GM21529 (cell line): ENCODE results near the gene PLPP3.

Experiments
- ATAC-seq: cut with Tn5 transposase; IDR thresholded peaks from one replicate; pipeline ENCODE4 v1.9.1; 2021; ENCODE audit not compliant: unreplicated experiment

Gene PLPP3

DNA sequence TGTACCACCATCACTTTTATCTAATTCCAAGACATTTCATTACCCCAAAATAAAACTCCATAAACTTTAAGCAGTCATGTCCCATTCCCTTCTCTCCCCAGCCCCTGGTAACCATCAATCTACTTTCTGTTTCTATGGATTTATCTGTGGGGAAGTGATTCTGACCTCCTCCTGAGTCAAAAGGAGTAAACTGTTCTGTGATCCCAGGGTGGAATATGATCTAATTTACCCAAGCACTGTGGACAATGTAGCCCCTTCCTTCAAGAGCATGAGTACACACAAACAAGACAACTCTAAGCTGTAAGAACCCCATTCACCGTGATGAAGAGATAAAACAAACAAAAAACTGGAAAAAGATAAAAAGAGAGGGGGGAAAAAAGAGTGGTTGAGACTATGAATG, 77.9 kb downstream of the PLPP3 start:
- no peak for ATAC-seq

DNA sequence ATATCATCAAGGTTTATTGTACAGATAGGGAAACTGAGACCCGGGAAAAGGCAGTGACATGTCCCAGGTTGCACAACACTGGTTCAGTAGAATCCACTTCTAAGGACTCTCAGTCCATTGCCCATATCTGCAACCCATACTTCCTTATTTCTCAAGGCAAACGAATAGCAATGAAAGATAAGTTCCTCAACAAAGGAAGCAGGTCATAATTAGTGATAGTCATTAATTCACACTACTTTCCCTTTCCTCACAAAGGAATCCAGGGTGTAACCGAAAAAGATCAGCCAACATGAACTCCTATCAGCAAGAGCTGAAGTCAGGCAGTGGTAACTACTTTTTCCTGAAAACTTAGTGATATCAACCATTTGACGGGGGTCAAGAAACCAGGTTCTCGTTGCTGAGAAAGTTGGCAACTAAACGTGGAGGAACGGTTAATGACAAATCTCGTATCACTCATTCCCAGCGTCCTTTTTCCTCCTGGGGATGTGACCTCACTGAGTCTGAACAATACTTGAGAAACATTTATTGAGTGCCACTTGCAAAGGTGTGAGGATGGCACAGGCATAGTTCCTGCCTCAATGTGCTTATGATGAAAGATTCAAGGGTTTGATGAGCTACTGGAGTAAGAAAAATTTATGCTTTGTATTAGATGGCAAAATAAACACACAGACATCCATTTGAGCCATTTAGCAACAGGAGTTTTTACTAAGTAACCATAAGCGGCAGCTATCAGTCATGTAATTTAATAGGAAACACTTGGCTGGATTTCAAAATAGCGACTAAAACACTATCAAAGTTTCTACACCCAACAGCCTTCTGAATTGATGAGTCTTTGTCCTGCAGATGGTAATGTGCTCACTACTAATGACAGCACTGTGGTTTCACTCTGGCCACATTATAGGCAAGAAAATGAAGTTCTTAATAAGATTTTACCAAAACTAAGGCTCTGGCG, 82.3 kb downstream of the PLPP3 start:
- ATAC-seq = no peak

DNA sequence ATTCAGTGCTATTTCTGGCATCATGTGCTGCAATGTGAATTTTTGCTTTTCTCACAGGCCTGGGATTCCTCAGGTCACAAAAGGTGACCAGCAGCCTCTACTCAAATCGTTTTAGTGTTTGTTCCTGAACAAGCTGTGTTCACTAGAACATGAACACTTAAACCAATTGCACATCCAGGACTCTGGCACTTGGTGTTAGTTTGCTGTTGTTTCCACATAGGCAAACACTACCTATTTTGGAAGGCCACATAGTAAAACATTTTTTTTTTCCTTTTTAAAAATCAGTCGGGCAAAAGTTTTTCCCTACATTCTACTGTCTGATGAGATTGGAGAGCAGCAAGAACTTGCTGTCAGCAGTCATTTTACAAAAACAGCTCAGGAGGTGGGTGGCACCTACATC, 83.2 kb downstream of the PLPP3 start:
- no peak for ATAC-seq

DNA sequence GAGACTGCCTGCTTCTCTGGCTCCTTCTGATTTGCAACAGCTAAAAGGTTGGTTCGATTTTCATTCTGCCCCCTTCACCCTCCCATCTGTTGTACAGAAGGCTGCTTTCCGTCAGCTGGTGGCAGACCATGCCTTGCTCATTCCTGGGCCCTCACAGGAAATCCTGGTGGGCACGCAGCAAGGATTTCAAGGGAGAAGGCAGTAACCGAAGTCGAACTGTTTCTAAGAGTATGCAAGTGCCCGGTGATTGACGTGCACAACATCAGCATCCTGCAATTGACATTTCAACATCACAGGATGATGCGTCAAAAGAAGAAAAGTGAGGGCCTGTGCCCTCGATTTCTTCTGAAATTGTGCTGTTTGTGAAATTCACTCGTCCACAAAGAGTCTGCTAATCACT, 83.8 kb downstream of the PLPP3 start:
- ATAC-seq = no peak

DNA sequence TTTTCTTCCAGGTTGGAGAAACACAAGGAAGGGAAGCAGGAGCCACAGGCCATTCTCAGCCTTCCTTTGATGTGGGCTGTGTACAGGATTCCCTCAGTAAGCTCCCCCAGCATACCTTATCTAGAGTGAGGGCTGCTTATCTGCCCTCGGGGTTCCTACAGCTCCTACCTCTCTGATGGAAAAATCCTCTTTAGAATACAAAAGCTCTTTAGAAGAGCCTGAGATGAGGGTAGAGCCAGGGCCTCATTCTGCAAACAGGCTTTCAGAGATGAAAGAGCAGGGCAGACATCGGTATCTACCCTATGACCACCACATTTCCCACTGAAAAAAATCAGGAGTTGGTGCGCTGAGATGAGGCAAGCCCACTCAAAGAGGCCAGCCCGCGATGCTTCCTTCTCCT, 85.1 kb downstream of the PLPP3 start:
- no peak for ATAC-seq

DNA sequence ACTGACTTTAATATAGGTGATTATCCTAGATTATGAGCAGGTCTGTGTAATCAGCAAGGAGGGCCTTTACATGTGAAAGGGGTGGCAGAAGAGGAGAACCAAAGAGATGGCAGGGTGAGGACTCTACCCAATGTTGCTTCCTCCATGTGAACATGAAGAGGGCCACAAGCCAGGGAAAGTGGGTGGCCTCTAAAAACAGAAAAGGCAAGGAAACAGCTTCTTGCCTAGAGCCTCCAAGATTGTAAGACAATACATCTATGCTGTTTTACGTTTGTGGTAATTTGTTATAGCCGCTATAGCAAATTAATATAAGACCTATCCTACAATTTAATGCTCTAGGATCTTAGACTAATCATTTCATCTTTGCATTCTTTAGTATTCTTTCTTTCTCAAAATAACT, 85.5 kb downstream of the PLPP3 start:
- ATAC-seq = no peak

DNA sequence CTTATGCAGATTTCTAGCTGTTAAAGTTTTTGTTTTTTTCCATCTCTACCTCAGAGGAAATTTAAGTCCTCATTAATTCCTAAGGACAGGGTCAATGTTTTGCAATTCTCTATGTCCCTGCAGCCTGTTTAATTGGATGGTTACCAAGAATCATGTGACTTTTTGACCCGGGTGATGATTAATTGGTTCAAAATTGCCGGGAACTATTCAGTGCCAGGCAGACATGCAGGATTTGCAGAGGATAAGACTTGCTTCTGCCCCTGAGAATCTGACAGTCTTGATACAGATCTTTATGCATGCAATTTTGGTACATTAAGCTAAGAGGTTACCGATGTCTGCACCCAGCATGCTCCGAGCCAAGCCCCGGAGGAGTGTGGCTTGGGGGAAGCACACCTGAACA, 87.9 kb downstream of the PLPP3 start:
- no peak for ATAC-seq

DNA sequence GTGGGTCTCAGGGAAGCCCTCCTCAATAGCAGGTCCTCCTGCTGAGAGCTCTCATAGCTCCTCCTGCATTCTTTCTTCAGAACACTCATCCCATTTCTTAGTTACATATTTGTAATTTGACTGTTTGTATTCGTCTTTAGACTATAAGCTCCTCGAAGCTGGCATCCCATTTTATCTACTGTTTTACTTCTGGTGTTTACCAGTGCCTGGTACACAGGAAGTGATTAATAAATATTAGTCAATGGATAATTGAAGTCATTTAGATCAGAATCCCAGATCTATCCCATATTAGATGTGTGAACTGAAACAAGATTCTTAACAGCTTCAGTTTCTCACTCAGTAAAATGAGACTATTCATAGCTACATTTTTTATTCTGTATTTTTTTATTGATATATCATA, 88.7 kb downstream of the PLPP3 start:
- no peak for ATAC-seq

DNA sequence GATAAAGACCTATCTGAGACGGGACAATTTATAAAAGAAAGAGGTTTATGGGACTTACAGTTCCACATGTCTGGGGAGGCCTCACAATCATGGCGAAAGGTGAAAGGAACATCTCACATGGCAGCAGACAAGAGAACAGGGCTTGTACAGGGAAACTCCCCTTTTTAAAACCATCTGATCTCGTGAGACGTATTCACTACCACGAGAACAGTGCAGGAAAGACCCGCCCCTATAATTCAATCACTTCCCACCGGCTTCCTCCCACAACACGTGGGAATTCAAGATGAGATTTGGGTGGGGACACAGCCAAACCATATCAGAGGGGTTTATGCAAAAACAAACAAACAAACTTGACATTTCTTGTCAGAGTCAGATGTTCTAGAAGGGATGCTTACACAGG, 89.7 kb downstream of the PLPP3 start:
- ATAC-seq = no peak

DNA sequence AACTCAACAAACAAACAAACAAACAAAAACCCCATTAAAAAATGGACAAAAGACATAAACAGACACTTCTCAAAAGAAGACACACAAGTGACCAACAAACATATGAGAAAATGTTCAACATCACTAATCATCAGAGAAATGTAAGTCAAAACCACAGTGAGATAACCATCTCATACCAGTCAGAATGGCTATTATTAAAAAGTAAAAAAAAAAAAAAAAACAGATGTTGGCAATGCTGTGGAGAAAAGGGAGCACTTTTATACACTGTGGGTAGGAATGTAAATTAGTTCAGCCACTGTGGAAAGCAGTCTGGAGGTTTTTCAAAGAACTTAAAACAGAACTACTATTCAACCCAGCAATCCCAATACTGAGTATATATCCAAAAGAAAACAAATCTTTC, 94.7 kb downstream of the PLPP3 start:
- ATAC-seq = no peak

DNA sequence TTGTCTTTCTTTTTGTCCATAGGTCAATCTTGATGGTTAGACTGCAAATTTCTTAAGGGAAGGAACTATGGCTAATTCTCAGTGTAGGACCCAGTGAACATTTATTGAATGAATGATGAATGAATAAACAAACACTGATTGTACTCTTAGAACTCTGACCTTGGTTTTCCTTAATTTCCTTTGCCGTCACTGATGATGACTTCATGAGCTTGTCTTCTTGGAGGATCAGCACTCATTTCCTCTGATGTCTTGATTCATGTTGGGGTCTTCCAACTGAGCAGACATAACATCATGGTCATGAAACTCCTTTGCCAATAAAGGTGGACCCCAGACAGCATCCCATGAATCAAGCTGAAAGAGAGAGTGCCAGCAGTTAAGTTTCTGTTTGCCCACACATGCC, 96.3 kb downstream of the PLPP3 start:
- ATAC-seq = no peak

DNA sequence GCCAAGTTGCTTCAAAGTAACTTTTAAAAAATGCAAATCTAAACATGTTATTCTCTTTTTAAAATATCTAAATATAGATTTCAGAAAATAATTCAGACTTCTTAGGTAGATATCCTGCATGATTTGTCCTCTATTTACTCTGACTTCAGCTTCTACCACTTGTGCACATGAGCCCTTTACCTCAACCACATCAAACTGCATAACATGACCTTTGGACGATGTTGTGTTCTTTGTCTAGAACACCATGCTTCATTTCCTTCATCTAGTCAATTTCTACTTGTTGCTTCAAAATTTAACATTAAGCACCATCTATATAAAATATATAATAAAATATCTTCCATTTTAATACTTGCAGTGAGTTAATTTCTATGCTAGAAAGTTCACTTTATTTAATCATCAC, 96.9 kb downstream of the PLPP3 start:
- ATAC-seq = no peak

DNA sequence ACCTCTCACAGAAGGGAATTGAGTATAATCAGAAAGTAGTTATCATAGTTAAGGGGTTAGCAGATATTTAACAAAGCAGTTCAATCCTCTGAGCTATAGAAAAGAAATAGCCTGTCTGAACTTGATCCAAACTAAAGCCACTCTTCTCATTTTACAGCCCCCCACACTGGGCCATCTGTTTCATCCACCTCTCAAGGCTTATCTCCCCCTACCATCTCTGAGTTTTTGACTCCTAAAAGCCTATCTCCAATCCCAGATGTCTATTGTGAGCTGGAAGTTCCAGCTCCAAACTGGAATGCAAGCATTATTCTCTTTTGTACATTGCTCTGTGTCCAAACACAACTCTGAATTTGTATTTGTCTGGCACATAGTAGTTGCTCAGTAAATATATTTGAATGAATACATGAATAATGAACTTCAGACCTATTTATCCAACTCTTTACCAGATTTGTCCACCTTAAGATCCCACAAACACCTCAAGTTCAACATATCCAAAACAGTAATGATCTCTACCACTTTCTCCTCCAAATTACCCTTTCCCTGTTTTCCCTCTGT, 98.1 kb downstream of the PLPP3 start:
- no peak for ATAC-seq

DNA sequence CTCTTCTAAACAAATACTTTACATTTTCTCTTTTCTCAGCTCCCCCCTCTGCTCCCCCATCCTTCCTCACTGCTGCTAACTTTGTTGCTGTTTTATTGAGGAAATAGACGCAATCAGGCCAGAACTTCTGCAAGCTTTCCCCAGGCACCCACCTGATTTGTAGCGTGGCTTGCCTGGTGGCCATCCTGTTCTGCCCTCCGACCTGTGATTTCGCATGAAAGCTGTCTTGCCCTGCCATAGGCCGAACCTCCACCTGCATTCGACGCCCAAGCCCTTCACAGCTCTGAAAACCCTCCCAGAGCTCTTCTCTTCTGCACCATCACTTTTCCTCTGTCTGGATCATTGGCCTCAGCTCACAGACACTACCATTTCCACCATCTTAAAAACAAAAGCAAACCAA, 100.6 kb downstream of the PLPP3 start:
- ATAC-seq = no peak

DNA sequence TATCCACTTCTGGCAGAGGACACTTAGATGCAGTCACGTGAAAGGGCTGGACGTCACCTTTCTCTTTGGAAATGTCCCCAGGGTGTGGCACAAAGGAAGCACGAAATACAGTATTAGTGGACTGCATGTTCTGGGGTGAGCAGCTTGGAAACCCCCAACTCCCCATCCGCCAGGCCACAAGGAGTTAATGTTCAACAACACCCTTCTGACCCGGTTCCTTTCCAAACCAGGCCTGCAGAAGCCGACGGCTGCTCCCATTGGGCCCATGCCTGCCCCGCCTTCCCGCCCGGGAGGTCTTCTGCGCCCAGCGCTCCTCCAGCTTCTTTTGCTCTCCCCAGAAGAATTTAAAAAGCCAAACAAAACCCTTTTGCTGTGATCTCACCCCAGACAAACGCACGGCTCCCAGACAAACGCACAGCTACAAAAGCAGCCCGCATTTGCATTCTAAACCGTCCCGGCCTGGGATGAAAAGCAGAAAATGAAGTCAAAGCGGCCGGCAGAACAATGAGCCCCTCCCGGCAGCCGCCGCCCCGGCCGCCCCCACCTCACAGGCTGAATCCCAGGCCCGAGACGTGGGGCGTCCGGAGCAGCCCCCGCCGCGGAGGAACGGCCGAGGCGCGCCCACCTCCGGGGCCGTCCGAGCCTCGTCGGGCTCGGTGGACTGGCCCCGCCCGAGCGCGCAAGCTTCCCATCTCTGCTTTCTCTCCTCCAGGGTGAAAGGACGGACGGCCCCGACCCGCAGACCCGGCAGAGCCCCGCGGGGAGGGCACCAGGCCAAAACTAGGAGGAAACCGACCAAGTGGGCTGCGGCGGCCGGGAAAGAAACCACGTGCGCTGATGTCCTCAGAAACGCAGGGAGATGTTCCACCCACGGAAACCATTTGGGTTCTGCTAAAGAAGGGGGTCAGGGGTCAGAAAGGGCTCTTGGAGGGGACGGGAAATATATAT, 101.9 kb downstream of the PLPP3 start:
- ATAC-seq = no peak

DNA sequence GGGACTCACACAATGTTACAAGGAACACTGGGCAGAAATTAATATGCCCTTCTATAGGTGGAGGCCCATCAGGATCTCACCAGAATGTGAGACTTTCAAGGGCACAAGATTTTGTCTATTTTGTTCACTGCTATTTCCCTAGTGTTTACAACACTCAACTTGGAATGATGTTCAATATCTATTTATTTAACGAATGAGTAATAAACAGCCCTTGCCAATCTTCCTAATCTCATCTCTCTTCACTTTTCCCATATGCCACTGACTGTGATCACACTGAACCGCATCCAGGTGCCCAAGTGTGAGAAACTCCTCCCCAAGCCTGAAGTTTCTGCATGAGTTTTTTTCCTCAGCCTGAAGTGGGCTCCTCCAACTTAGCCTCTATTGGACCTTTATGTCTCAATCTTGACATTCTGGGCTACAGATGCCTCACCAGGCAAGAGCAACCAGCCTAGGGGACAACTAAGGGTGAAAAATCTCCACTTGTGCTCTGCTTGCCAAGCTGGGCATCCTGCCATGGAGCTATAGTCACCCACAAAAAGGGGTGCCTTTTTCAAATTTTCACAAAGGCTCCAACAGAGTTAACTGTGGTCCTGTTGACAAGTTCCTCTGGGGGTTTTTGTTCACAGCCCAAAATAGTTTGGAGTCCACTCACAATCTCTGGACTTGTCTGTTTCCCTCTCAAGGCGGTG, 105.6 kb downstream of the PLPP3 start:
- ATAC-seq = no peak

DNA sequence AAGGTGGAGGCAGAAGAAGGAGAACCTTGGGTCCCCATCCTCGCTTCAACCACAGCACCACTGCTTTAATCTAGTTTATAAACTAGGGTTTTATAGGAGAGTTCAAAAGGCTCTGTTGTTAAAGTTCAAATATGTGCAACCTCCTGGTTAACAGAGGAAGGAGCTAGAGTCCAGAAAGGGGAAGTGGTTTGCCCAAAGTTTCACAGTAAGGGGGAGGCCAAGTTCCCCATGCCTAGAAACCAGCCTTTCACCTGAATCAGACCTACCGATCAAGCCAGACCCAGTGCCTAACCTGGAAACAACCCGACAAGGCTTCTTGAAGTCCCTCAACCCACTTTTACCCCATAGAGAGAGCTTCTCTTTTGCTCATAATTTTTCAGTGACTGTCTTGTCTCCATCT, 106.5 kb downstream of the PLPP3 start:
- peak; percentile 90 for ATAC-seq

DNA sequence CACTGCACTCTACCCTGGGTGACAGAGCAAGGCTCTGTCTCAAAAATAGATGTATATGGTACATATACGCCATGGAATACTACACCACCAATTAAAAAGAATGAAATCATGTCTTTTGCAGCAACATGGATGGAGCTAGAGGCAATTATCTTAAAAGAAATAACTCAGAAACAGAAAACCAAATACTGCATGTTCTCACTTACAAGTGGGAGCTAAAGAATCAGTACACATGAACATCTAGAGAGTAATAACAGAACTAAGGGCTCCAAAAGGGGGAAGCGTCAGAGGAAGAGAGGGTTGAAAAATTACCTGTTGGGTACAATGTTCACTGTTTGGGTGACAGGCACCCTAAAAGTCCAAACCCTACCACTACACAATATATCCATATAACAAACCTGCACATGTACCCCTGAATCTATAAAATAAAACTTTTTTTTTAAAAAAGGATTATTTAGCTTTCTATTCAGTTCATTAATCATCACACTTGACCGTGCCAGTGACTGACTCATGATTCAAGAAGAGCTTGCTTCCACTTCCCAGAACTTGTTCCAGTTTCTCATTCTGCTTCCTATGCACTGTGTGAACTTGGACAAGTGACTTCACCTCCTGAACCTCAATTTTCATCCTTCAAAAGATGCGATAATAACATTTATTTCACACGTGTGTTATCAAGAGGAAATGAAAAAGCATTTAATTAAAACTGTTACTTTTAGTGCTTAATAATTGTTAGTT, 109.6 kb downstream of the PLPP3 start:
- no peak for ATAC-seq

DNA sequence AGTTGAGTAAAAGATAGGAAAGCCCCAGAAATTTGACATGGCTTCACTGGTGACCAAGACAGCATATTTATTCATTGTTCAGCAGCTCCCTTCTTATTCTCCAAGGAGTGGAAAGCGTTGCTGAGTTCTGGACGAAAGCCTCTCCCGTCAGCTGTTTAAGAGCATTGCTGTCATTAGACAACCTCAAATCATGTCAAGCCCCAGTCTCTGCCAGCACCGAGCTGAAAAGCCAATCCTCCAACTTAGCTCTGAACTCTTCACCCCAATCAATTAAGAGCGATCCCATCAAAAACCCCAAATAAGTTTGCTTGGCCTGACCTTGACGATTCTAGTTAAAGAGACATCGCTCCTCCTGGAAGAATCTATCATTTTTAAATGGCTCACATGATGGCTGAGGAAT, 110.8 kb downstream of the PLPP3 start:
- no peak for ATAC-seq

DNA sequence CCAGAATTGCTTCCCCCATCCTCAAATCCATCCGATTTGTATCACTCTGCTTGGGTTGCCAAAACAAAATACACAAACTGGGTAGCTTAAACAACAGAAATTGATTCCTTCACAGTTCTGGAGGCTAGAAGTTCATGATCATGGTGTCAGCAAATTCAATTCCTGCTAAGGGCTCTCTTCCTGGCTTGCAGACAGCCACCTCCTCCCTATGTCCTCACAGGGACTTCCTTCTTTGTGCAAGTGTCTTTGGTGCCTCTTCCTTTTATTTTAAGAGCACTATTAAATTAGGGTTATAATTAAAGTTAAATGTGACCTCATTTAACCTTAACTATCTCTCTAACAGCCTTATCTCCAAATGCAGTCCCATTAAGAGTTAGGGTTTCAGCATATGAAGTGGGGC, 112.8 kb downstream of the PLPP3 start:
- ATAC-seq = no peak
